SW480 (cell line): ENCODE measurements around the gene CEP70.
"Not testable (repeated sequence)": the region's sequence is repeated elsewhere in the genome, so short reads cannot be mapped to it uniquely, and the experiment has no call there.

Source experiments
- DNase-seq: peaks from one replicate; pipeline ENCODE4 v3.0.0-alpha.2; 2016; ENCODE audit warnings: low spot score

CEP70 gene

DNA sequence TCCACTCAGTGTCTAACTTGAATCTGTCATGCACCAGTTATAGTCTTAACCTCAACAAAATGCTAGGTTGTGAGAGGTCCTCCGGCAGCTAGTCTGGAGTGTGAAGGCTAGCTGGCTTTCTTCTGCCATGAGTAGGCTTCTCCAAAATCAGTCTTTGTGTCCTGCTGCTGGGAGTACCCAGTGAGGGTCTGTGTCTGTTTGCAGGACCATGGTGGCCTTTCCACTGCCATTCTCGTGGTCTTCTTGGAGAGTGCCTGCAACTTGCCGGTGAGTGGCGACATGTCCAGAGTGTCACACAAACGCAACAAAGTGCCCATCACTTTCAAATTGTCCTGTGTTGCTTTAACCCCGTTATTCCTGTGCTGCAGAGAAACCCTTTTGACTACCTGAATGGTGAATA lies 125.6 kb downstream of the CEP70 start:
- no peak for DNase-seq

DNA sequence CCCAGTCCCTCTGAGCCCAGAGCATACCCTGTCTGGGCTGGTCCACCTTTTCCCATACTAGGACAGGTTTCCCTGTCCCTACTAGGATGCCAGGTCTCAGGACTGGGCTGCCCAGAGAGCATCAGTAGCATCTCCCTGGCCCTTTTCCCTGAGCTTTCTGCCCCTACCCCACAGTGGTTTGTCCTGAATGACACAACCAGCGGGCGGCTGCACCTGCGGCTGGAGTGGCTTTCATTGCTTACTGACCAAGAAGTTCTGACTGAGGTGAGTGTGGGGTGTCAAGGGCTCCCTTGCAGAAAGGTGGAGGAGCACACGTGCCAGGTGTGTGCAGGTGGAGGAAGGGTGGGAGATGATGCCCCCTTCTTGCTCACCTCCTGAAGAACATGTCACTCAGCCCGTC lies 126.1 kb downstream of the CEP70 start:
- no peak for DNase-seq

DNA sequence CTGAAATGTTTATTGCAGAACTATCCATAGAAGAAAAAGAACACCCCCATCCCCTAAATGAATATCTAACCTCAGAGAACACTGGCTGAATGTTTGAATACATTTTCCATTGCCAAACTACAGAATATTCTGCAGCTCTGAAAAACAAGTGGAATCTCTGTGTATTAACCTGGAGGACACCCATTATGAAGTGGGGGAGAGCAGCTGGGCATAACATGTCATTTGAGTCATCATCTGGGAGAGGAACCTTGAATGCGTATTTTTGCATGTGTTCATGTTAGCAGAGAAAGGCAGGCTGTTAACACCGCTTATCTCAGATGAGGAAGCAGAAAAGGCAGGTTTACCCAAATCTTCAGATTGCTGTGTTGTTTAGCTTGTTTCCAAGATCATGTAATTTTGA lies 128.1 kb downstream of the CEP70 start:
- no peak for DNase-seq

DNA sequence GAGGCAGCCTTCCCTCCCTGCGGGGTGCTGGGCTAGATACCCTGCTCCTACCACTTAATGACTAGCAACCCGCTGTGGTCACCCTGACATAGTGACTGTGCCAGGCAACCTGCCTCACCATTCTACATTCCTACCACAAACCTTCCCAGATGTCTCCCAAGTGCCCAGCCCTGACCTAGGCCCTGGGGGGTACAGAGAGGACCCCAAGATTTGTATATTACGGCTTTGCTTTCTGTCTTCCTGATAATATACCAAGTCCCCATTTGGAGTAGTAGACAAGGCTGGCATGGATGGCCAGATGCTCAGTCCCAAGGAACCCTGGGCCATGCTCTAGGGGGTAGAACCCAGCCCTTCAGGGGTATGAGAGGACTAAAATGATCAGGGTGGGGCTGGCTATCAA lies 128.6 kb downstream of the CEP70 start:
- DNase-seq, result no peak

DNA sequence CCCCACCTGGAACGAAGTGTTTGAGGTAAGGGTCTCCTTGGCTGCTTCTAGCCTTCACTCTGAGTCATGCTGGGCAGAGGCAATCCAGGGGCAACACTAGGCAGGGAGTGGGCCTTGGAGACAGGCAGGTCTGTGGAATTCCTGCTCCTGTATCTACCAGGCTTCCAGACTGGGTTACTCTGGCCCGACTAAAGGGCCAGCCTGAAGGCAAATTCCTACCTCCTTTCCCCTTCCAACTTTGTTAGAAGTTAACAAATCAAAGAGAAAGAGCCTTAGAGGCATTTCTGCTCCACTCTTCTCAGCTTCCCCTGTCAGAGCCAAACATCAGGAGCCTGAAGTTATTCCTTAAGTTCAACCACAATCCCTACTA lies 129.6 kb downstream of the CEP70 start:
- no peak for DNase-seq

DNA sequence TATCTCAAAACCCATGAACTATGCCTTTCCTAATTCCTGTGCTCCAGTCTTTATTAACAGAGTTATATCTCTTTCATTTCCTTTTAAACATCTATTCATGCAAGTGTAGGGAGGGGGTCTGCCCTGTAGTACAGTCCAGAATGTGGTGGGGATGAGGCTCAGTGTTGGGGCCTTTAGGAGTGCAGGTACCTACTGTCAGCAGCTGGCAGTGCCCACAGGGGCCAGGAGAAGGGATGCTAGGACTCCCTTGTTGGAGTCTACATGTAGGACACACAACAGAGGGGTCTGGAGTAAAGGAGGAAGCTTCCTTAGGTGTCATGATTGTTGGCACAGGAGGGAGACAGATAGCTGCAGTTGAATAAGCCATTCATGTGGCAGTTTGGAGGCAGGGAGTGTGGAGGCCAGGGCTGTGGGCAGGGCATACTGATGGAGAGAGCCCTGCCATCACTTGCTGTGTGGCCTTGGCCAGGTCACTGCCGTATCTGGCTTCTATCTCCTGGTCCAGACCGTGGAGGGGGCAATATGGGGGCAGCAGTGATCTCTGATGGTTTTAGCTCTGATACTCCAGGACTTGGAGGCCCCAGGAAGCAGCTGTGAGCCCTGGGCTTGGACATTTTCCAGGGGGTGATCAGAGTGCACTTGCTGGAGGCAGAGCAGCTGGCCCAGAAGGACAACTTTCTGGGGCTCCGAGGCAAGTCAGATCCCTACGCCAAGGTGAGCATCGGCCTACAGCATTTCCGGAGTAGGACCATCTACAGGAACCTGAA lies 130.2 kb downstream of the CEP70 start:
- no peak for DNase-seq

DNA sequence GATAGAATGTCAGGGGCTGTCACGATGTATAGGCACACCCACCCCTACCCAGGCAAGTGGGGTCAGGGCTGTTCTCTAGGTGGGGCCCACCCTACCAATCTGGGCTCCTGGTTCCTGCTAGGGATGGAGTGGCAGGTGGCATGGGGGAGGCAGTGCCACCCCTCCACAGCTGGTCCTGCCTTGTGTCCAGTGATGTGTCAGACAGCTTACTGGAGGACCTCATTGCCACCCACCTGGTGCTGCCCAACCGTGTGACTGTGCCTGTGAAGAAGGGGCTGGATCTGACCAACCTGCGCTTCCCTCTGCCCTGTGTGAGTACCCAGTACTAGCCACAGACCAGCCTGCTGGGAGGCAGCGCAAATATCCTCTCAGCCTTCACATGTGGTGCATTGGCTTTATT lies 132.2 kb downstream of the CEP70 start:
- DNase-seq, result no peak

DNA sequence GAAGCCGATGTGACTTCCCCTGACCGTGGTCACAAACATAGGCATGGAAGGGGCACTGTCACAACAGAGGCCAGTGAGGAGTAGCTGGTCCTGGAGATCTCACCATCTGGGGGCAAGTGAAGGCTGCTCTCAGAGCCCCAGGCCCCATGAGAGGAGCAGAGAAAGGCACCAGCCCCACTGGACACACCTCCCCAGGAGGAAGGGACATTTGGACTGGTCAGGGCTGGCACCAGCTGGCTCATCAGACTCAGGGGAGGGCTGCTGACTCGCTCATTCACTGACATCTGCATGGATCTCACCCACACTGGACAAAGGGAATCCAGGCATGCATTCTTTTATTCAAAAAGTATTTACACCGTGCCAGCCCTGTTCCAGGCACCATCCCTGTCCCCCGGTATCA lies 132.8 kb downstream of the CEP70 start:
- DNase-seq, result no peak

DNA sequence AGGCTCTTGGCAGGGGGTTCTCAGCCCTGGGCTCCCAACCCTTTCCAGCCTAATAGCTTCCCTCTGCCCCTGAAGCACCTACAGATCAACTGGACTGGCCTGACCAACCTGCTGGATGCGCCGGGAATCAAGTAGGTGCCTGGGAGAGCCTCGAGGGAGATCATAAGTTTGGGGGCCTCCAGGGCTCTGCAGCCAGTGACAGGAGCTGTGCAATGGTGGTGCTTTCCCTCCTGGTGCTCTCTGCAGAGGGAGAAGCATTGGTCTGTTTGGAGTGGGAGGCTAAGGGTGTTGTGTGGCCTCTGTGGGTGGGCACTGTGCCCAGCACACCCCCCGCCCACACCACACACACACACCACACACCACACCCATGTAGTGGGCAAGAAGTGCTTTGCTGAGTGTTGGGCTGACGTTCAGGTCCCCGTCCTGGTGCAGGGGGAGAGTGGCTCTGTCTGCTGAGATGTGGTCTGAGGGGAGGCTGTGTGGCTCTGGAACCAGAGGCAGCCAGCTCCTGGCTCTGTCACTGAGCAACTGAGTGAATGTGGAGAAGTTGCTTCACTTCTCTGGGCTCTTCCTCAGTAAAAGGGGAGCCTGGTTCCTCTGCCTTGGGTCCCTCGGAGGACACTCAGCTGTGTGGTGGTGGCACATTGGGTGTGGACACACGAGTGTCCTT lies 133.4 kb downstream of the CEP70 start:
- no peak for DNase-seq

DNA sequence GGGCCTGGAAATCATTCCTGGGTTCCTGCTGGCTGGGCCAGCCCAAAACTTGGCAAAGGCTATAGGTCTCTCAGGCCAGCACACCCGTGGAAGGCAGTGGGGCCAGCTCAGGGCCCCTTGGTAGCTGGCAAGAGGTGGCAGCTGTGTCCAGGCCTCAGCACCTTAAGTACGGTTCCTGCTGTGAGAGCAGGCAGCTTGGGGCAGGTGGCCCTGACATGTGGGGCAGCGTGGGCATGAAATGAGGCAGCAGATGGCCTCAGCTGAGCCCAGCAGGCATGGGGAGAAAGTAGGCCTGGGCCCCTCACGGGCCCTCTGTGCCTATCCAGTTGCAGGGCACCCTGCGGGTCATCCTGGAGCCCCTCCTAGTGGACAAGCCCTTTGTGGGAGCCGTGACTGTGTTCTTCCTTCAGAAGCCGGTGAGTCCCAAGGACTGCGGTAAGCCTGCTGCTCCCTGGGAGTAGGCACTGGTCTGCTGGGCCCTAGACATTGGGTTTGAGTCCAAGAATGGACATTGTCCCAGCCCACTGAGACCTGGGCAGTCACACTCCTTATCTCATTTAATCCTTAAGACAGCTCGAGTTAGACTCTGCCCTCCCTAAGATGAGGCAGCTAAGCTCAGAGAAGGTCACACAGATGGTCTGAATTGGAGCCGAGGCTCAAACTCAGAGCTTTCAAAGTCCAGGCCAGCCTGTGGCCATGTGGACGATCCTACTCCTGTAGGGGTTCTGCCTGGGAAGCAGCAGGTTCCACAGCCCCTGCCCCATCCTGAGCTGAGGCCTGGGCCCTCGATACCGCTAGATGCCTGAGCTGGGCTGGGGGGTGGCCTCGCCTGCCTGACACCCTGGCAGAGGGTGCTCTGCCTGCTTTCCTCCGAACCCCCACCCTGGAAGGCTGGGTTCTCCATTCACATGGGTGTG lies 134.2 kb downstream of the CEP70 start:
- no peak for DNase-seq

DNA sequence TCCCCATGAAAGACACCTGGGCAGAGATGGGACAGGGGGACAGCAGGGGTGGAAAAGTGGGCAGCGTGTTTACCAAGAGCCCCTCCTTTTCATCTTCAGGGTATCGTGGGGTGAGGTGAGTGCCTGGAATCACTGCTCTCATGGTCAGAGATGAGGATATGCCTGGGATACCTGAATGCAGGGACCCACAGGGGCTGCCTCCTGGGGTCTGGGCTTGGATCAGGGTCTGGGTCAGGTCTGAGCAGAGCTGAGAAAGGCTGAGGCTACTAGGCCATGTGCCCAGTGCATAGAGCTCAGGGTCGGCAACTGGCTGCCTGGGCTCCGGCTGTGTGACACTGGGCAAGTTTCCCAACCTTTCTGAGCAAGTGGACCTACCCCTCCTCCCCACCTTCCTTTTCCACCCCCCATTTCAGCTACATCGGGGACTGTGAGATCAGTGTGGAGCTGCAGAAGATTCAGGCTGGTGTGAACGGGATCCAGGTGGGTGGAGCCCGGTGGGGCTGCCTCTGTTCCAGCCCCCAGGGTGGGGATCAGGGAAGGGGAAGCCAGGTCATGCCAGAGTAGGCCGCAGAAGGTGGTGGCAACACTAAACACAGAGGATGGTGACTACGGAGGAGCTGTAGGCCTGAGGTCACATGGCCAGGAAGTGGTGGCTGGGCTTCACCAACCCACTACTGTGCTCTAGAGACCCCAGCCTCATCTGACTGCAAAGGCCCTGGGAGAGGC lies 135.1 kb downstream of the CEP70 start:
- DNase-seq, result no peak

DNA sequence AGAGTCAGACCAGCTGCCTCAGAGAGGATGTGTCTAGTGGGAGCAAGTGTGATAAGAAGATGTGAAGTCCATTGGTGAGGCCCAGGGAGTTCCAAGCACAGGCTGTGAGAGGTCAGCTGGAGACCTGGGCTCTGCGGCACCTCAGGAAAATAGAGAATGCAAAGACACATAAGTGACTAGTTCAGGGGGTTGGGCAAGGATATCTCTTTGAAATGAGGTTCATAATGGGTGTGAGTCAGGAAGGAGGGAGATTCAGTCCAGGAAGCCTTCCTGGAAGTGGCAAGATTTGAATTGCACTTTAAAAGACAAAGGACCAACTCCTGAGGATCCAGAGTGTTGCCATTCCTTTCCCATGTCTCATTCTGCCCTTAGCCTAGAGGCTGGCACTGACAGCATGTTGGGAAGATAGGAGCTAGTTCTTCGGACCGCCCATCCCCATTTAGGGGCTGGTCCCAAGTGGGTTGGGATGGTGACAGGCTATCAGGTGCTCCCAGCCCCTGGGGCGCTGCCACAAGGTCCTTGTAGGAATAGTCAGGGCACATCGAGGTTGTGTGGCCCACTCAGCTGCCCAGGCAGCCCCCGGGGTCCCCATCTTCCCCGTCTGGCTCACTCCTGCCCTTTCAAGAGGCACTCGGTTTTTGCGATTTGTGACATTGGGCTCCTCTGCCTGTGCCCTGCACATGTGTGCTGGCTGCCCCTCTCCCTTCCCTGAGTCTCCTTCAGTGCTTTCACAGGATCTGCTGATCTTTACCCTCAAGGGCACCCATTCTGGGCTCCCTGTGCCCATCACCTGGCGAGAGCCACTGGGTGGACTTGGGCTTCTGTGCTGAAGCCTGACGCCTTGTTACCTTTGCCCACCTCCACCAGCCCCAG lies 136.0 kb downstream of the CEP70 start:
- DNase-seq, result no peak

DNA sequence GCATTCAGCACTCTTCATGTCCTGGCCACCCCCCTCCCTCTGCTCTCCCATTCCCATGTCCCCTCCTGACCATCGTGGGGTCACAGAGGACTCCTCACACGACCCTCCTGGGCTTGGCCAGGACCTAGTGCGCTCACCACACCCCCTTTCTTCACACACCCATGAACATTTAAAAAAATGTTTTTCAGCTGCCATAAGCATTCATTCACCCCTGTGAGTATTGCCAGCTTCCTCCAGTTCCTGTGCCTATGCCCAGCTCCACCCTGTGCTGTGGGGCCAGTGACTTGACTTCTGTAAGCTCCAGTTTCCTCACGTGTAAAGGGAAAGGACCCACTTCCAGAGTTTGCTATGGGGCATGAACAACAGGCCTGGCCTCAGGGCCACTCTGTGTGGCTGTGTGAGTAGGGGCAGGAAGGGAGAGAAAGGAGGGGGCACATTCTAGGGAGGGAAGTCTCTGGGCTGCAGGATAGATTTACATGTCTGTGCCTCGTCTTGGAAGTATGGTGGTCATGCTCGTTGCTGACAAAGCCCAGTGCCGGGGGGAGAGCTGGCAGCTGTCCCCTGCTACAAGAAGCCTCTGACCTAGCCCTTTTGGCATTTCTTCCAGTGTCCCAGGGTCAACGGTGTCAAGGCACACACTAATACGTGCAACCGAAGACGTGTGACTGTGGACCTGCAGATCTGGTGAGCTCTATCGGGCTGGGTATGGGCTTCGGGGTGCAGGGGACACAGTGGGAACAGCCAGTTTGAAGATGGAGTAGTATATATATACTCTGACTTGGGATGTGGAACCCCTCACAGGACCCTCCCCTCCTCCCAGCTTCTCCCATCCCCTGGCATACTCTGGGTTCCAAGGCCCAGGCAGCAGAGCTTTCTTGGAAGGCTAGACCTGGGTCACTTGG lies 136.8 kb downstream of the CEP70 start:
- no peak for DNase-seq

DNA sequence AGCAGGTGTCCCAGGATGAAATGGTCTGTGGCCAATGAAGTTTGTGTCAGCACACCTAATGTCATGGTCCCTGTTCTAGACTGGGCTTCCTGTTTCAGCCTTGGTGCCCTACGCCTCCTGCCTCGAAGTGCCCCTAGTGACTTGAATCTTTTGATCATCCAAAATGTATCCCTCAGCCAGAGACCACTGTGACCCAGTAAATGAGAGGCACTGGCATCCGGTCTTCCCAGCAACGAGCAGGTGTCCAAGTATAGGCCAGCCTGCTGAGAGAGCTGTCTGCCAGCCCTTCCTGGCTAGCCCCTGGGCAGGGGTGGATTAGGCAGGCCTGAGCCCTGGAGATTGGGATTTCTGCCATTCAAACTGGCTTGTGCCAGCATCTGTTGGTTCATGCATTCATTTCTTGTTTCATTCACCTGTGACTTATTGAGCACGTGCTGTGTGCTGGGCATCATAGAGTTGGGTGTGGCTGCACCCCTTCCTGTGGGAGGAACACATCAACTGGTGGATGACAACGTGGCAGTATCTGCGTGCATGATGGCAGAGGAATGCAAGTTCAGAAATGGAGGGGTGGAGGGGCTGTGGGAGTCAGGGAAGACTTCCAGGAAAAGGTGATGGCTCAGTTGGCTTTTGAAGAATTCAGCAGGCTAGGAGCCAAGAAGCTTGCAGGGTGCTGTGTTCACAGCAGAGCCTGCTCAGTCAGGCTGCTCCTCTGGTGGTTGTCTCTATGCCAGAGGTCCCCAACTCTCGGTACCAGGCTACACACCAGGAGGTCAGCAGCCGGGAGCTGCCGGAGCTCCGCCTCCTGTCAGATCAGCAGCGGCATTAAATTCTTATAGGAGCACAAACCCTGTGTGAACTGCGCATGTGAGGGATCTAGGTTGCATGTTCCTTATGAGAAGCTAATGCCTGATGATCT lies 138.0 kb downstream of the CEP70 start:
- DNase-seq, result no peak

DNA sequence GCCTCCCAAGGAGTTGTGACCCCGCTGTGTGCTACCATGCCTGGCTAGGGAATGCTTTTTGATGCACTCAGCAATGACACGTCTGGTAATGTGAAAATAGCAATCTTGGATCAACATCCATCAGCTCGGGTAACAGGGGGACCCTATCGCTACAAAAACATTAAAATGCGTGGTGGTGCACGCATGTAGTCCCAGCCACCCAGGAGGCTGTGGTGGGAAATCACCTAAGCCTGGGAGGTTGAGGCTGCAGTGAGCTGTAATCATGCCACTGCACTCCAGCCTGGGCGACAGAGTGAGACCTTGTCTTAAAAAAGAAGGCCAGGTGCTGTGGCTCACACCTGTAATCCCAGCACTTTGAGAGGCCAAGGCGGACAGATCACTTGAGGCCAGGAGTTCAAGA lies 140.1 kb downstream of the CEP70 start:
- not testable (repeated sequence) for DNase-seq

DNA sequence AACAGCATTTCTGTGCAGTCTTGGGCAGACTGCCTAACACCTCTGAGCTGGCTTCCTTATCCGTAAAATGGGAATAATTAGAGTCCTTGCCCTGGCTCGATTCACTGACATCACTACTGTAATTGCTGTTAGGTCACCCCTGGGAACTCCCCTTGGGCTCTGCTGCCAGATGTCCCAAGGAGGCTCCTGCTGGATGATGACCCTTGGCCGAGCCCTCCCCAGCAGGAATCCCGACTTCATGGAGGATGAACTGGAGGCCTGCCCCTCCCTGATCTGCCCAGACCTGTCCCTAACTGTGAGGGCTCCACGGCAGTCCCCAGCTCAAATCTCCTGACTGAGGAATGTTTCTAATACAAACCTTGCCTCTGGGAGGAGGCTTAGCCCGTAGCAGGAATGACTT lies 141.6 kb downstream of the CEP70 start:
- no peak for DNase-seq

DNA sequence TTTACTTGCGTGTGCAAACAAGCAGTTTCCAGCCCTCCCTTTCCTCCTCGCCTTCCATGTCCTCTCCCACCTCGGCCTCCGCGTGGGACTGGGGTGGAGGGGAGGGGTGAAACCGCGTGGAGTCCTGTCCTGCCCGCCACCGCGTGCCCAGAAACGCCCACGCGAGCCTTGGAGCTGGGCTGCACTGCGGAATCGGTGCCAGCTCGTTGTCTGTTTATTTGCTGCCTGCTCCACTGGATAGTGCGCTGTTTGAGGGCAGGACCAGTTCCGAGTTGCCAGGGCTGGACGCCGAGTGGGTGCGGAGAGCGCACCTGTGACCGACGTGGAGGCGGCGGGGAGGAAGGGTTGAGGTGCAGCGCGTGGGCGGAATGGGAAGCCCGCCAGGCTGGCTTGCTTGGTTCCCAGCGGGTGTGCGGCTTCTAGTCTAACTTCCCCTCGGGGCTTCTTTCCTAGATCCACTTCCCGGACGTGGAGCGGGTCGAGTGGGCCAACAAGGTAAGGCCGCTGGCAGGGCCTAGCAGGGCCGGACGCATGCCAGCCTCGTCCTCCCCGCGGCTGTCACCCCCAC lies 142.4 kb downstream of the CEP70 start:
- no peak for DNase-seq

DNA sequence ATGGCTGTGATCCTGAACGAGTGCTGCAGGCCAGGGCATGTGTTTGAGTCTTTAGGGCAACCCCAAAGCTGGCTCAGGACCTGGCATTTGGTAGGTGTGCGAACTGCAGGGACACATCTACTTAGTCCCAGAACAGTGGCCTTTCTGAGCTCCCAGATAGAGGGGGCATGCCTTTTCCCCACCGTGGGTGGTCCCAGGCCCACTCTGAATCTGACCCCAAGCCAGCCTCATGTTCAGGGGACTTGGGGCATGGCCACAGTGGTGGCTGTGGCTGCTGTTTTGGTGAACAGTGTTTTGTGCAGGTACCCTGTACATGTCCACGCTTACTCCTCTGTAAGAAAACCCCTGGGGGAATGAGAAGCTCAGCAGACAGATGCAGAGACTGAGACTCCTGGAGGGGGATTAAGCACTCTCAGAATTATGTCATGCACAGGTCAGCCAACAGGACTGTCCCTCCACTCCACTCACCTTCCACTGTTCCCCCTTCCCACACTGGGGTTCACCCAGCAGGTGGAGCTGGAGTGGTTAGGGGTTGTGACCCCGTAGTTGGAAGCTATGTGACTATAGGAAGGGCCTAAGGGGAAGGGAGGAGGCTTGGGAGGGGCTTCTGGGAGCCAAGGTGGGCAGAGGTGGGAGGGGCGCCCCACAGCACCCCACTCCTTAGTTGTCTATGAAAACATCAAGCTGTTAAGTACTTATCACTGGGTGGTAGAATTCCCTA lies 143.2 kb downstream of the CEP70 start:
- DNase-seq, result no peak
